Peyer's patch (tissue), 4 donors: Measurements from ENCODE around the gene CASP14.

Experiments
- CTCF ChIP-seq, 6 experiments: fragments of 450-650 bp in 4 of 6; fragments of 200-600 bp in 2 of 6; sonication (generic) in 1 of 6; IDR thresholded peaks; one replicate each; pipeline ENCODE4 v1.5.1; 2017 to 2019; ENCODE audit warnings: antibody characterized with exemption in 6 of 6, mild to moderate bottlenecking in 3 of 6, moderate library complexity in 1 of 6
- POLR2A ChIP-seq, 2 donors: fragments of 450-650 bp; IDR thresholded peaks; one replicate each; pipeline ENCODE4 v1.5.1; 2017; ENCODE audit warnings: antibody characterized with exemption in 2 of 2, mild to moderate bottlenecking in 2 of 2, moderate library complexity in 2 of 2

GRCh38 chr19:15062036-15062435, 12.8 kb downstream of the CASP14 start:
- TF ChIP-seq POLR2A (IDR thresholded peaks at IDR 0.05) (no peak), CTCF (IDR thresholded peaks at IDR 0.05) (no peak)
